SK-N-MC (cell line): ENCODE measurements around the gene NRP1.

ENCODE experiments used
- EZH2 ChIP-seq: fragments of 200-600 bp; sonication (generic); IDR thresholded peaks from one replicate; pipeline ENCODE4 v1.6.1; 2017; ENCODE audit warnings: antibody characterized with exemption
- FOXP2 ChIP-seq: optimal IDR thresholded peaks from 2 replicates; pipeline ENCODE3; 2011; ENCODE audit warnings: mild to moderate bottlenecking, moderate library complexity; ENCODE audit not compliant: insufficient read depth; ENCODE audit errors: extremely low read length, control extremely low read depth
- POLR2AphosphoS5 ChIP-seq: IDR thresholded peaks from 2 replicates; pipeline ENCODE4 v1.6.1; 2012; ENCODE audit warnings: mild to moderate bottlenecking, low read depth, low read length, borderline replicate concordance

- TF ChIP-seq EZH2 = no peak
- TF ChIP-seq POLR2AphosphoS5 = no peak
- no peak for TF ChIP-seq FOXP2
Observed at GRCh38 chr10:33349268-33349667, 14.8 kb upstream of the NRP1 start.
